GM12873 (cell line): ENCODE results near the gene PSPC1.

Source experiments
- TF ChIP-seq, protein P1 (sequence below): IDR thresholded peaks from 2 replicates; pipeline ENCODE4 v1.5.1; 2012; ENCODE audit warnings: low read depth, mild to moderate bottlenecking, moderate library complexity, low read length, control low read depth; ENCODE audit not compliant: insufficient read depth; ENCODE audit errors: missing control alignments

Gene PSPC1, protein sequence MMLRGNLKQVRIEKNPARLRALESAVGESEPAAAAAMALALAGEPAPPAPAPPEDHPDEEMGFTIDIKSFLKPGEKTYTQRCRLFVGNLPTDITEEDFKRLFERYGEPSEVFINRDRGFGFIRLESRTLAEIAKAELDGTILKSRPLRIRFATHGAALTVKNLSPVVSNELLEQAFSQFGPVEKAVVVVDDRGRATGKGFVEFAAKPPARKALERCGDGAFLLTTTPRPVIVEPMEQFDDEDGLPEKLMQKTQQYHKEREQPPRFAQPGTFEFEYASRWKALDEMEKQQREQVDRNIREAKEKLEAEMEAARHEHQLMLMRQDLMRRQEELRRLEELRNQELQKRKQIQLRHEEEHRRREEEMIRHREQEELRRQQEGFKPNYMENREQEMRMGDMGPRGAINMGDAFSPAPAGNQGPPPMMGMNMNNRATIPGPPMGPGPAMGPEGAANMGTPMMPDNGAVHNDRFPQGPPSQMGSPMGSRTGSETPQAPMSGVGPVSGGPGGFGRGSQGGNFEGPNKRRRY

DNA sequence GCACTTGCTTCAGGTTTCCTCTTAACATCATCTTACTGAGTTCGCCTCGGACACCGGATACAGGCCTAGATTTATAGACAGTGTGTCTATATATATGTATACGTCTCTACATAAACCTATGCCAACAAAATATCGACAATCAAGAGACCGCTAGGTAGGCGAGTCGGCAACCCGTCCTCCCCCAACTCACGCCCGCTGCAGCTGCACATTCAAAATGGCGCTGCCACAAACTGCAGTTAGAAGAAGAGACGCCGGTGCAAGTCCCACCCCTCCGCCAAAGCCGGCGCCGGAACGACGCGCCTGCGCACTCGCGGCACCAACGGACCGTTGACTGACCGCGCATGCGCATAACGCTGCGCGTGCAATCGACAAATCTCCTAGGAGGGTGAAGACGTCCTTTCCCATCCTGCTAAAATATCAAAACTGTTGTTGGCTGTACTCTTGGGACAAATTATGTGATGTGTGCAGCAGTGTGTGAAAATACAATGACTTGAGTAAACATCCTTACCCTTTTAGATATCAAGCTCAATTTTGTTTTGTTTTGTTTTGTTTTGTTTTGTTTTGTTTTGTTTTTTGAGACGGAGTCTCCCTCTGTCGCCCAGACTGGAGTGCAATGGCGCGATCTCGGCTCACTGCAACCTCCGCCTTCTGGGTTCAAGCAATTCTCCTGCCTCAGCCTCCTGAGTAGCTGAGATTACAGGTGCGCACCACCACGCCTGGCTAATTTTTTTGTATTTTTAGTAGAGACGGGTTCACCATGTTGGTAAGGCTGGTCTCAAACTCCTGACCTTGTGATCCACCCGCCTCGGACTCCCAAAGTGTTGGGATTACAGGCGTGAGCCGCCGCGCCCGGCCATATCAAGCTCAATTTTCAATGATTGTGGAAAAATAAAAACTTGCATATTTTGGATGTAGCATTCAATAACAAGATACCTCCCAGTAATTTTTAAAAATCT is at the start of gene PSPC1:
TSS of gene PSPC1 (minus strand) at position 219 of the 956 bp plus-strand sequence. CDS start at position 31, 188 bp downstream.
- TF ChIP-seq, protein P1, sequence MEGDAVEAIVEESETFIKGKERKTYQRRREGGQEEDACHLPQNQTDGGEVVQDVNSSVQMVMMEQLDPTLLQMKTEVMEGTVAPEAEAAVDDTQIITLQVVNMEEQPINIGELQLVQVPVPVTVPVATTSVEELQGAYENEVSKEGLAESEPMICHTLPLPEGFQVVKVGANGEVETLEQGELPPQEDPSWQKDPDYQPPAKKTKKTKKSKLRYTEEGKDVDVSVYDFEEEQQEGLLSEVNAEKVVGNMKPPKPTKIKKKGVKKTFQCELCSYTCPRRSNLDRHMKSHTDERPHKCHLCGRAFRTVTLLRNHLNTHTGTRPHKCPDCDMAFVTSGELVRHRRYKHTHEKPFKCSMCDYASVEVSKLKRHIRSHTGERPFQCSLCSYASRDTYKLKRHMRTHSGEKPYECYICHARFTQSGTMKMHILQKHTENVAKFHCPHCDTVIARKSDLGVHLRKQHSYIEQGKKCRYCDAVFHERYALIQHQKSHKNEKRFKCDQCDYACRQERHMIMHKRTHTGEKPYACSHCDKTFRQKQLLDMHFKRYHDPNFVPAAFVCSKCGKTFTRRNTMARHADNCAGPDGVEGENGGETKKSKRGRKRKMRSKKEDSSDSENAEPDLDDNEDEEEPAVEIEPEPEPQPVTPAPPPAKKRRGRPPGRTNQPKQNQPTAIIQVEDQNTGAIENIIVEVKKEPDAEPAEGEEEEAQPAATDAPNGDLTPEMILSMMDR: peak; percentile 2

GRCh38 chr13:19822673-19823072 is 39.9 kb upstream of the PSPC1 start:
- TF ChIP-seq, protein P1: no peak

DNA sequence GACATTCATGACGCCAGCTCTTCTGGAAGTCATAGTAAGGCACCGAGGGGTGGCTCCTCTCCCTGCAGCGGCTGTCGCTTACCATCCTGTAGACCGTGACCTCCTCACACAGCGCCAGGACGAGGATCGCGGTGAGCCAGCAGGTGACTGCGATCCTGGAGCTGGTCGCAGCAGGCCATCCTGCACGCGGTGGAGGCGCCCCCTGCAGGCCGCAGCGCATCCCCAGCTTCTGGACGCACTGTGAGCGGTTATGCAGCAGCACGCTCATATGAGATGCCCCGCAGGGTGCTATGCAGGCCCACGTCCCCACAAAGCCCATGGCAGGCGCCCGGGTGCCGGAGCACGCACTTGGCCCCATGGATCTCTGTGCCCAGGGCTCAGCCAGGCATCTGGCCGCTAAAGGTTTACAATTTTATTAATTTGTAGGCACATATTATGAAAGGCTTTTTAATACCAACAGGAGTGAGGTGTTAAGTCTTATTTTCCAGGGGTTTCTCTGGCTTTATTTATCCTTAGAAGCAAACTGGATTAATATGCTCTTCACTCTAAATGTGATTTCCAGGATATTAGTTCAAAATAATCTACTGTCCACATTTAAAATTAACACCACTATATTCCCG is 35.6 kb upstream of the PSPC1 start:
- TF ChIP-seq, protein P1: peak; percentile 76

DNA sequence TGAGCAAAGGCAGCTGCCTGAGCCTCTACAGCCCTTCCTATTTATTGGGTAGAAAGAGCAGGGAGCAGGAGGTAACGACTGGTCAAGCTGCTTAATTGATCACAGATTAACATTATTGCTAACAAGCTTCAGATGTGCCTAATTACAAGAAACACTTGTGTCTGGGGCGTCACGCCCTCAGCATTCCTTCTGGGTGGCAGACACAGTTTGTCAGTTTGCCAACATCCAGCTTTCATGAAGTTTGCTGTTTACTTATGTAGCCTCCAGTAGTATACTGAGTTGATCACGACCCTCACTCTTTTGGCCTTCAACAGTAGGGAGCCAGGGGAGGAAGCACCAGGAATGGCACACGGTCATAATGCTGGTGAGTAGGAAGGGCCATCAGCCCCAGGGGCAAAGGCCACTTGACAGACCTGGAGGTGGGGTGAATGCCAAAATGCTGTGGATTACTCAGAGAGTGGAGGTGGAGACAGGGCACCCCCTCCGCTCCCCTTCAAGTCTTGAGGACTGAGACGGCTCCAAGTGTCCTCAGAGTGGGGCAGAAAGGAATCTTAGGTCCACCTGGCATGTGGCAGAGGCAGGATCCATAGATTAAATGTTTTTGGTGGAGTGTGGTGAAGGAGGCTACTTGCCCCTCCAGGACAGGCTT is 34.9 kb upstream of the PSPC1 start:
- TF ChIP-seq, protein P1: no peak

DNA sequence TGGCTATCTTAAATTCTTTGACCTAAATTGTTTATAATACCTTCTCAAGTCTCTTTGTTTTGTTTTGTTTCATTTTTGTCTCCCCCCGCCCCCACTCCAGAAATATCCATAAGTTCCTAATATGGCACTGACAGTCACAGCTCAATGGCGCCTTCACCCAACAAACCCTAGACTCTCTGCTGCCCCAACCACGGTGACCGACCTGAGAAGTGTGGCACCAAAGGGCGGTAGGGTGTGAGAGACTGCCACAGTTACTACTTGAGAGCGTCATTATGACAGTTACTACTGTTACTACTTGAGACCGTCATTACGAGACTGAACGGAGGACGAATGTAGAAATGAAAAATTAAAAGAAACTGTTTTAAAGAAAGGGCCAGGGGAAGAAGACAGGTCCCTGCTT is 34.4 kb upstream of the PSPC1 start:
- TF ChIP-seq, protein P1: no peak

- TF ChIP-seq, protein P1: no peak
Observed at GRCh38 chr13:19810996-19811881, 28.5 kb upstream of the PSPC1 start.
